ENCODE results near the gene ADGRA1. TPM values are rescaled to one million over a fixed set of nuclear protein-coding genes. Genes with fewer than 3 reads are reported as not detected.

ADGRA1 gene
- total and polyA plus RNA-seq, 2 donors (not counting 3 experiments of a cell fraction or from before 2014, with no cell fraction given): not detected

- ChIA-PET CTCF (no interaction called here), POLR2A (no interaction called here)
- Histone ChIP-seq H3K9me3 (replicated peaks; ENCODE audit: control insufficient read depth, insufficient read depth, low read length) (no peaks in the 10 kb centered on the region), H3K27ac (ENCODE audit: insufficient read depth, low read depth, low read length) (no peak overlapping the region), H3K9ac (replicated peaks; ENCODE audit: extremely low read depth, insufficient read depth, low read length) (no peak overlapping the region), H3K4me2 (ENCODE audit: insufficient read depth, low read length) (no peak overlapping the region), H3K9me1 (replicated peaks; ENCODE audit: control insufficient read depth, extremely low read depth, insufficient read depth, low read length) (no peaks in the 10 kb centered on the region), H3K79me2 (ENCODE audit: control insufficient read depth, insufficient read depth, low read length) (no peaks in the 10 kb centered on the region), H4K20me1 (replicated peaks; ENCODE audit: control insufficient read depth, extremely low read depth, insufficient read depth, low read length) (no peaks in the 10 kb centered on the region), H3K36me3 (ENCODE audit: control insufficient read depth in 2 of 2, extremely low read depth in 1 of 2, insufficient read depth in 2 of 2, low read length in 2 of 2) (no peaks in the 10 kb centered on the region), H2AFZ (ENCODE audit: low read depth, low read length) (no peak overlapping the region), H3K4me1 (ENCODE audit: control insufficient read depth, extremely low read depth, insufficient read depth, low read length) (no peaks in the 10 kb centered on the region), H3K27me3 (ENCODE audit: control insufficient read depth in 2 of 2, insufficient read depth in 2 of 2, low read length in 2 of 2) (no peaks in the 10 kb centered on the region), H3K4me3 (replicated peaks in 1 of 3; ENCODE audit: insufficient read depth in 1 of 3, low read depth in 1 of 3, low read length in 3 of 3) (no peak overlapping the region)
- FAIRE-seq (no peak), DNase-seq (ENCODE audit: low read depth, low spot score) (no peak)
- TF ChIP-seq MAX (IDR thresholded peaks at IDR 0.05; ENCODE audit: insufficient read depth, insufficient read length): no peak
- TF ChIP-seq MYC (IDR thresholded peaks at IDR 0.05; ENCODE audit: low read depth, low read length): no peak
- intact Hi-C loops (cut with micrococcal nuclease): no loop called here
- no TSS peak for BruUV-seq (replicated peaks)
- dilution Hi-C loops (cut with MboI; ENCODE audit: extremely low pct_ligation_motif_present, low sequenced_read_pairs): no loop called here
Measured at GRCh38 chr10:133097418-133097817, 9.7 kb downstream of the ADGRA1 start.

GRCh38 chr10:133097961-133098360 lies 10.2 kb downstream of the ADGRA1 start:
- no peak overlapping the region for H3K4me2 ChIP-seq (ENCODE audit: insufficient read depth, low read length)
- no TSS peak for BruUV-seq (replicated peaks)
- ChIA-PET POLR2A (no interaction called here), CTCF (no interaction called here)
- H3K9me1 ChIP-seq (replicated peaks; ENCODE audit: control insufficient read depth, extremely low read depth, insufficient read depth, low read length): no peaks in the 10 kb centered on the region
- no peak overlapping the region for H3K9ac ChIP-seq (replicated peaks; ENCODE audit: extremely low read depth, insufficient read depth, low read length)
- H3K4me3 ChIP-seq (replicated peaks in 1 of 3; ENCODE audit: insufficient read depth in 1 of 3, low read depth in 1 of 3, low read length in 3 of 3): no peak overlapping the region
- no peaks in the 10 kb centered on the region for H3K9me3 ChIP-seq (replicated peaks; ENCODE audit: control insufficient read depth, insufficient read depth, low read length)
- H3K27me3 ChIP-seq (ENCODE audit: control insufficient read depth in 2 of 2, insufficient read depth in 2 of 2, low read length in 2 of 2): no peaks in the 10 kb centered on the region
- H3K36me3 ChIP-seq (ENCODE audit: control insufficient read depth in 2 of 2, extremely low read depth in 1 of 2, insufficient read depth in 2 of 2, low read length in 2 of 2): no peaks in the 10 kb centered on the region
- no peaks in the 10 kb centered on the region for H3K79me2 ChIP-seq (ENCODE audit: control insufficient read depth, insufficient read depth, low read length)
- intact Hi-C loops (cut with micrococcal nuclease): no loop called here
- no peak overlapping the region for H3K27ac ChIP-seq (ENCODE audit: insufficient read depth, low read depth, low read length)
- H3K4me1 ChIP-seq (ENCODE audit: control insufficient read depth, extremely low read depth, insufficient read depth, low read length): no peaks in the 10 kb centered on the region
- no peak for DNase-seq (ENCODE audit: low read depth, low spot score)
- dilution Hi-C loops (cut with MboI; ENCODE audit: extremely low pct_ligation_motif_present, low sequenced_read_pairs): no loop called here
- FAIRE-seq: no peak
- no peak overlapping the region for H2AFZ ChIP-seq (ENCODE audit: low read depth, low read length)
- H4K20me1 ChIP-seq (replicated peaks; ENCODE audit: control insufficient read depth, extremely low read depth, insufficient read depth, low read length): no peaks in the 10 kb centered on the region
- TF ChIP-seq EZH2 (IDR thresholded peaks at IDR 0.05; ENCODE audit: borderline replicate concordance, low read depth, low read length, severe bottlenecking): no peak
- no peak for TF ChIP-seq MAX (IDR thresholded peaks at IDR 0.05; ENCODE audit: insufficient read depth, insufficient read length)
- TF ChIP-seq POLR2AphosphoS5 (IDR thresholded peaks at IDR 0.05; ENCODE audit: insufficient read depth, low read depth, low read length): no peak
- no peak for TF ChIP-seq MYC (IDR thresholded peaks at IDR 0.05; ENCODE audit: low read depth, low read length)
- TF ChIP-seq CTCF (IDR thresholded peaks at IDR 0.05; ENCODE audit: extremely low read depth in 1 of 2, insufficient read depth in 1 of 2, low read depth in 1 of 2, low read length in 2 of 2): no peak
- TF ChIP-seq POLR2A (IDR thresholded peaks at IDR 0.05; ENCODE audit: low read depth, low read length): no peak
- no peak for TF ChIP-seq JUN (IDR thresholded peaks at IDR 0.05; ENCODE audit: borderline replicate concordance, insufficient read depth, insufficient read length, low read depth)
- TF ChIP-seq FOS (IDR thresholded peaks at IDR 0.05; ENCODE audit: borderline replicate concordance, insufficient read depth, low read length): no peak
- TF ChIP-seq GATA2 (IDR thresholded peaks at IDR 0.05; ENCODE audit: insufficient read depth, insufficient read length, low read depth, low read length): no peak
